H1 (cell line): ENCODE results near the gene CPSF2. TPM values are rescaled to one million over a fixed set of nuclear protein-coding genes. Genes with fewer than 3 reads are reported as not detected.

Source experiments
- BRCA1 ChIP-seq: IDR thresholded peaks from 2 replicates; pipeline ENCODE4 v1.6.1; 2012; ENCODE audit warnings: low read depth, low read length, improper control_type of control experiment
- CBX5 ChIP-seq: fragments of 300-800, 300-1000 bp; sonication (generic); IDR thresholded peaks from 2 replicates; pipeline ENCODE4 v1.7.1; 2016; ENCODE audit warnings: antibody characterized with exemption, low read length, low read depth
- CHD1 ChIP-seq: IDR thresholded peaks from 2 replicates; pipeline ENCODE4 v1.6.1; 2012; ENCODE audit warnings: low read depth, low read length, improper control_type of control experiment
- CHD2 ChIP-seq: IDR thresholded peaks from 2 replicates; pipeline ENCODE4 v1.6.1; 2012; ENCODE audit warnings: low read length, improper control_type of control experiment
- EGR1 ChIP-seq: IDR thresholded peaks from 2 replicates; pipeline ENCODE4 v1.6.1; 2011; ENCODE audit warnings: low read depth, low read length, borderline replicate concordance
- EP300 ChIP-seq, 2 experiments: IDR thresholded peaks; 1 replicate in 1 of 2; 2 replicates in 1 of 2; pipeline ENCODE4 v1.6.1; 2011 to 2012; ENCODE audit warnings: low read depth in 2 of 2, low read length in 2 of 2, mild to moderate bottlenecking in 2 of 2, borderline replicate concordance in 1 of 2, inconsistent platforms in 1 of 2, moderate library complexity in 1 of 2
- GTF2F1 ChIP-seq: IDR thresholded peaks from 2 replicates; pipeline ENCODE4 v1.6.1; 2012; ENCODE audit warnings: low read depth, low read length, improper control_type of control experiment, borderline replicate concordance
- KDM5A ChIP-seq: fragments of 200-600 bp; IDR thresholded peaks from 2 replicates; pipeline ENCODE4 v1.7.1; 2012; ENCODE audit warnings: mild to moderate bottlenecking, low read length, inconsistent platforms, mixed read lengths
- NANOG ChIP-seq: IDR thresholded peaks from 2 replicates; pipeline ENCODE4 v1.6.1; 2011; ENCODE audit warnings: low read length, low read depth, mild to moderate bottlenecking, inconsistent platforms; ENCODE audit not compliant: insufficient read depth, poor library complexity, severe bottlenecking
- NRF1 ChIP-seq: IDR thresholded peaks from 2 replicates; pipeline ENCODE4 v1.6.1; 2011; ENCODE audit warnings: mild to moderate bottlenecking, low read depth, low read length, improper control_type of control experiment
- PHF8 ChIP-seq: fragments of 200-600 bp; sonication (generic); conservative IDR thresholded peaks from 2 replicates; pipeline ENCODE4 v1.7.1; 2012; ENCODE audit warnings: low read depth, mild to moderate bottlenecking, inconsistent platforms, low read length, moderate library complexity
- RFX5 ChIP-seq: IDR thresholded peaks from 2 replicates; pipeline ENCODE4 v1.6.1; 2011; ENCODE audit warnings: low read depth, low read length, improper control_type of control experiment, borderline replicate concordance
- SAP30 ChIP-seq: fragments of 300-600 bp; sonication (generic); IDR thresholded peaks from 2 replicates; pipeline ENCODE4 v1.7.1; 2012; ENCODE audit warnings: low read length, moderate library complexity, mild to moderate bottlenecking, inconsistent platforms; ENCODE audit not compliant: insufficient read depth, insufficient replicate concordance
- SIX5 ChIP-seq: IDR thresholded peaks from 2 replicates; pipeline ENCODE4 v1.6.1; 2011; ENCODE audit warnings: mild to moderate bottlenecking, low read depth, low read length
- SP1 ChIP-seq: IDR thresholded peaks from 2 replicates; pipeline ENCODE4 v1.6.1; 2011; ENCODE audit warnings: low read depth, low read length
- SP2 ChIP-seq: IDR thresholded peaks from 2 replicates; pipeline ENCODE4 v1.6.1; 2012; ENCODE audit warnings: mild to moderate bottlenecking, low read length, inconsistent platforms
- SRF ChIP-seq: IDR thresholded peaks from 2 replicates; pipeline ENCODE4 v1.6.1; 2011; ENCODE audit warnings: mild to moderate bottlenecking, low read depth, low read length, moderate library complexity
- SUZ12 ChIP-seq: fragments of 200-600 bp; sonication (generic); IDR thresholded peaks from 2 replicates; pipeline ENCODE4 v1.6.1; 2012; ENCODE audit warnings: mild to moderate bottlenecking, inconsistent platforms, low read length, moderate library complexity, mixed read lengths
- ZNF274 ChIP-seq: IDR thresholded peaks from 2 replicates; pipeline ENCODE4 v1.7.0; 2012; ENCODE audit warnings: low read length, borderline replicate concordance; ENCODE audit errors: extremely low read depth
- polyA plus RNA-seq, 7 experiments: library from polyadenylated mRNA; depleted of rRNA in 3 of 7; stranded (reverse) in 5 of 7; unstranded in 2 of 7; fragments of >200 nt in 5 of 7; fragments of 200-250 nt in 2 of 7; gene quantifications; 1 replicate in 5 of 7; 2 replicates in 1 of 7; 4 replicates in 1 of 7; pipeline versions ENCODE4 v1.2.1 to v1.2.3, GENCODE V29; 2011 to 2013; ENCODE audit warnings: missing spikeins in 2 of 7, mixed read lengths in 2 of 7
- total RNA-seq: library from RNA; stranded (reverse); fragmentation: NEBNext Ultra II Directional; extraction: Animal tissue kit (Norgen Biotek cat#: 25700); gene quantifications from 2 replicates; pipeline ENCODE4 v1.2.1, GENCODE V29; 2021
- TF ChIP-seq, protein P1 (sequence below): IDR thresholded peaks from 2 replicates; pipeline ENCODE4 v1.6.1; 2012; ENCODE audit warnings: inconsistent platforms
- TF ChIP-seq, protein P2 (sequence below): IDR thresholded peaks from 2 replicates; pipeline ENCODE4 v1.6.1; 2012; ENCODE audit warnings: inconsistent platforms
- TF ChIP-seq, protein P3 (sequence below): IDR thresholded peaks from 2 replicates; pipeline ENCODE4 v1.6.1; 2012; ENCODE audit warnings: low read length, inconsistent platforms

CPSF2 gene
- total and polyA plus RNA-seq, 2 of the 8 experiments (the other 6 are each of a cell fraction or from before 2014, with no cell fraction given): 11.3 to 130 TPM

DNA sequence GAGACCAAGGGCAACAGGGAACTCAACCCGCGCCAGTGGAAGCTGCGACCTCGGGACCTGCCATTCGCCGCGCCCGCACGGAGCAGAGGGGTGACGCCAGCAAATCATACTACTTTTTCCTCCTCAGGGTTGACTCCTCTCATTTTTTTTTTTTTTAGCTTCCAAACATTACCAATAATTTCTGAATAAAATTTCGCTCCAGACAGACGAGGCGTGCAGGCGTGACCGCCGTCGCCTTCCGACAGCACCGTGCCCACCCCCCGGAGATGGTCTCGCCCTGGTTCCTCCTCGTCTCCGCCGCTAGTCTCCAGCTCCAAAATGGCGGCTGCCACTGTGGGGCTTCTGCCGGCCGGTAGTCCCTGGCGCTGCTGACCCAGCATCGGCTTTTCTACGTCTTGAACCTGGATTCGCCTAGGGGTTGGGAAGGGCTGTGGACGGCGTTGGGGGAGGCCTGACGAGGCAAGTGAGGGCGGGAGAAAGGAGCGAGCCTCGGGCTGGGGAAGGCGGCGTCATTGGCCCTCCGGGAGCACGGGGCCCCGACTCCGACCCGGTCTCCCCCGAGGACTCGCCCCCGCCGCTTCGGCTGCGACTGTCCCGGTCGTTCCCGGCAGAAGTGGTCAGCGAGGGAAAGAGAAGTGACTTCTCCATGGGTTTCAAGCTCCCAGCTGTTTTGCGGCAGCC lies at the start of gene CPSF2, which contains the start of gene NDUFB1 (continued):
- no peak for TF ChIP-seq NANOG
- TF ChIP-seq, protein P1, sequence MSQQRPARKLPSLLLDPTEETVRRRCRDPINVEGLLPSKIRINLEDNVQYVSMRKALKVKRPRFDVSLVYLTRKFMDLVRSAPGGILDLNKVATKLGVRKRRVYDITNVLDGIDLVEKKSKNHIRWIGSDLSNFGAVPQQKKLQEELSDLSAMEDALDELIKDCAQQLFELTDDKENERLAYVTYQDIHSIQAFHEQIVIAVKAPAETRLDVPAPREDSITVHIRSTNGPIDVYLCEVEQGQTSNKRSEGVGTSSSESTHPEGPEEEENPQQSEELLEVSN: no peak
- TF ChIP-seq, protein P2, sequence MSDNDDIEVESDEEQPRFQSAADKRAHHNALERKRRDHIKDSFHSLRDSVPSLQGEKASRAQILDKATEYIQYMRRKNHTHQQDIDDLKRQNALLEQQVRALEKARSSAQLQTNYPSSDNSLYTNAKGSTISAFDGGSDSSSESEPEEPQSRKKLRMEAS: no peak; the same call in none of the 2 replicates
- no peak for TF ChIP-seq BRCA1
- TF ChIP-seq EP300 (IDR thresholded peaks at IDR 0.05; ENCODE audit: borderline replicate concordance in 1 of 2, low read depth in 2 of 2, low read length in 2 of 2): peak in 1 of 2 experiments; percentile 98; a peak in 2 of 3 replicates
- TF ChIP-seq SP1: peak; percentile 58; the same call in 1 of the 2 replicates
- TF ChIP-seq SUZ12: no peak
- peak; percentile 52; the same call in 1 of the 2 replicates for TF ChIP-seq KDM5A
- TF ChIP-seq RFX5: no peak
- TF ChIP-seq EGR1: peak; percentile 41
- TF ChIP-seq SRF: no peak
- no peak; the same call in 1 of the 2 replicates for TF ChIP-seq GTF2F1
- TF ChIP-seq SIX5: peak; percentile 48
- no peak for TF ChIP-seq NRF1
- TF ChIP-seq, protein P3, sequence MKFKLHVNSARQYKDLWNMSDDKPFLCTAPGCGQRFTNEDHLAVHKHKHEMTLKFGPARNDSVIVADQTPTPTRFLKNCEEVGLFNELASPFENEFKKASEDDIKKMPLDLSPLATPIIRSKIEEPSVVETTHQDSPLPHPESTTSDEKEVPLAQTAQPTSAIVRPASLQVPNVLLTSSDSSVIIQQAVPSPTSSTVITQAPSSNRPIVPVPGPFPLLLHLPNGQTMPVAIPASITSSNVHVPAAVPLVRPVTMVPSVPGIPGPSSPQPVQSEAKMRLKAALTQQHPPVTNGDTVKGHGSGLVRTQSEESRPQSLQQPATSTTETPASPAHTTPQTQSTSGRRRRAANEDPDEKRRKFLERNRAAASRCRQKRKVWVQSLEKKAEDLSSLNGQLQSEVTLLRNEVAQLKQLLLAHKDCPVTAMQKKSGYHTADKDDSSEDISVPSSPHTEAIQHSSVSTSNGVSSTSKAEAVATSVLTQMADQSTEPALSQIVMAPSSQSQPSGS: no peak
- no peak for TF ChIP-seq SP2
- TF ChIP-seq CBX5: no peak
- 0 out of 2 replicates have a peak, but pooled peaks have one; percentile 14 for TF ChIP-seq CHD2
- TF ChIP-seq PHF8: peak; percentile 95
- no peak for TF ChIP-seq SAP30
- TF ChIP-seq CHD1: peak; percentile 95
- TF ChIP-seq ZNF274: no peak
